Mucosa of descending colon (tissue), 3 donors: ENCODE results near the gene CAMK2D. TPM values are rescaled to one million over a fixed set of nuclear protein-coding genes. Genes with fewer than 3 reads are reported as not detected.

Source experiments
- ATAC-seq: fragments of 200-7000 bp; cut with Tn5 transposase; one replicate; pipeline ENCODE4 v1.9.1; 2020; ENCODE audit warnings: mild to moderate bottlenecking, moderate library complexity
- DNase-seq, 3 donors: peaks; one replicate each; pipeline ENCODE4 v3.0.0-alpha.2; 2020
- H3K36me3 ChIP-seq: fragments of 200-600 bp; one replicate; pipeline ENCODE4 v1.8.0; 2021; ENCODE audit warnings: low read depth, mild to moderate bottlenecking
- H3K4me1 ChIP-seq: fragments of 200-600 bp; one replicate; pipeline ENCODE4 v1.8.0; 2021; ENCODE audit warnings: low read depth, mild to moderate bottlenecking
- H3K4me3 ChIP-seq: fragments of 200-600 bp; one replicate; pipeline ENCODE4 v1.8.0; 2021; ENCODE audit warnings: mild to moderate bottlenecking
- H3K9me3 ChIP-seq: fragments of 200-600 bp; one replicate; pipeline ENCODE4 v1.8.0; 2021; ENCODE audit warnings: mild to moderate bottlenecking
- CTCF ChIP-seq: fragments of 200-600 bp; IDR thresholded peaks from one replicate; pipeline ENCODE4 v1.8.0; 2022; ENCODE audit warnings: antibody characterized with exemption, mild to moderate bottlenecking
- intact Hi-C, 2 donors: fragments of 100-400 bp; cut with DNase I in 1 of 2; cut with micrococcal nuclease in 1 of 2; formaldehyde crosslinking; loops; one replicate each; pipeline versions ENCODE4 v1.11.0 to v1.11.1; 2022; cut with DNase I, micrococcal nuclease
- total RNA-seq, 3 donors: library from RNA; stranded (reverse); fragmentation: NEBNext Ultra II Directional in 2 of 3; extraction: Animal tissue kit (Norgen Biotek cat#: 25700) in 2 of 3; gene quantifications; one replicate each; pipeline versions ENCODE4 v1.2.1 to v1.2.4, GENCODE V29; 2021 to 2023
- donor health status: DM: no; HTN: no; CAD: no; lungs with moderate emphysema.
- donor health status: DM: no; HTN: no; CAD: no.
- donor health status: DM: no; HTN: yes; CAD: no.

Gene CAMK2D
- total RNA-seq, 3 donors from 2014 or later, result 59.8 to 83.0 (median 77.3) TPM

- no peak overlapping the region for H3K4me3 ChIP-seq
- TF ChIP-seq CTCF, result no peak
- intact Hi-C loops, result no loop called here
- H3K9me3 ChIP-seq, result no peaks in the 10 kb centered on the region
- peaks cover 23% of the 10 kb centered on the region for H3K4me1 ChIP-seq
- DNase-seq, result no peak
- H3K36me3 ChIP-seq, result no peaks in the 10 kb centered on the region
- ATAC-seq, result no peak
Observed at GRCh38 chr4:113553082-113553481, 208.5 kb downstream of the CAMK2D start.

- Histone ChIP-seq H3K36me3 (no peaks in the 10 kb centered on the region), H3K9me3 (no peaks in the 10 kb centered on the region), H3K4me3 (no peak overlapping the region), H3K4me1 (peaks cover 27% of the 10 kb centered on the region)
- no peak for DNase-seq
- ATAC-seq, result no peak
- no peak for TF ChIP-seq CTCF
- intact Hi-C loops, result no loop called here
Observed at GRCh38 chr4:113550510-113550909, 211.0 kb downstream of the CAMK2D start.

GRCh38 chr4:113548303-113548702 is 213.2 kb downstream of the CAMK2D start:
- no peak overlapping the region for H3K4me3 ChIP-seq
- peaks cover 27% of the 10 kb centered on the region for H3K4me1 ChIP-seq
- H3K9me3 ChIP-seq, result no peaks in the 10 kb centered on the region
- no peaks in the 10 kb centered on the region for H3K36me3 ChIP-seq
- TF ChIP-seq CTCF, result no peak
- peak in 1 of 3 donors; percentile 20 for DNase-seq
- intact Hi-C loops, result loop anchor here (5.0 to 10.0 kb wide), 2 partner anchors 214 to 216 kb away; partner anchors contain the start of gene CAMK2D (in 2 of the 2)
- ATAC-seq, result peak; percentile 31

GRCh38 chr4:113547487-113548042 is 214.0 kb downstream of the CAMK2D start:
- DNase-seq (peak; percentile 89 to 94 (median 92)), ATAC-seq (peak; percentile 99)
- no peaks in the 10 kb centered on the region for H3K36me3 ChIP-seq
- no peaks in the 10 kb centered on the region for H3K9me3 ChIP-seq
- intact Hi-C loops, result loop anchor here (5.0 to 10.0 kb wide), 2 partner anchors 215 to 217 kb away; partner anchors contain the start of gene CAMK2D (in 2 of the 2)
- TF ChIP-seq CTCF, result peak; percentile 96
- H3K4me1 ChIP-seq, result peaks cover 27% of the 10 kb centered on the region
- no peak overlapping the region for H3K4me3 ChIP-seq

- Histone ChIP-seq H3K36me3 (no peaks in the 10 kb centered on the region), H3K4me1 (peaks cover 5% of the 10 kb centered on the region), H3K4me3 (no peak overlapping the region), H3K9me3 (no peaks in the 10 kb centered on the region)
- no peak for TF ChIP-seq CTCF
- no peak for ATAC-seq
- DNase-seq, result no peak
- intact Hi-C loops, result loop anchor here in 1 of 2 donors (10.0 kb wide), 1 partner anchor 223 kb away; the partner anchor contains the start of gene CAMK2D
Observed at GRCh38 chr4:113541933-113542332, 219.6 kb downstream of the CAMK2D start.
